T-helper 2 cell treated with Interferon-gamma antibody and Interleukin-4, amounts not matched to agents 5 μg/mL and 100 μg/mL, for 36 hours (primary cell): ENCODE results near the gene PTGR3.
"Not testable (repeated sequence)": the region's sequence is repeated elsewhere in the genome, so short reads cannot be mapped to it uniquely, and the experiment has no call there.

Experiments
- DNase-seq: peaks from one replicate; pipeline ENCODE4 v3.0.0; 2021; ENCODE audit warnings: low spot score
- H3K27ac Mint-ChIP-seq: one replicate; pipeline ENCODE4 v1.8.0; 2021; ENCODE audit warnings: mild to moderate bottlenecking, mixed read lengths
- H3K27me3 Mint-ChIP-seq: one replicate; pipeline ENCODE4 v1.8.0; 2021; ENCODE audit warnings: low read depth, mixed read lengths
- H3K36me3 Mint-ChIP-seq: one replicate; pipeline ENCODE4 v1.8.0; 2021; ENCODE audit warnings: low read depth, mixed read lengths
- H3K4me1 Mint-ChIP-seq: one replicate; pipeline ENCODE4 v1.8.0; 2021; ENCODE audit warnings: low read depth, mixed read lengths
- H3K4me3 Mint-ChIP-seq: one replicate; pipeline ENCODE4 v1.8.0; 2022; ENCODE audit warnings: mild to moderate bottlenecking, moderate library complexity, mixed read lengths
- H3K9me3 Mint-ChIP-seq: one replicate; pipeline ENCODE4 v1.8.0; 2021; ENCODE audit warnings: mixed read lengths

The PTGR3 gene

DNA sequence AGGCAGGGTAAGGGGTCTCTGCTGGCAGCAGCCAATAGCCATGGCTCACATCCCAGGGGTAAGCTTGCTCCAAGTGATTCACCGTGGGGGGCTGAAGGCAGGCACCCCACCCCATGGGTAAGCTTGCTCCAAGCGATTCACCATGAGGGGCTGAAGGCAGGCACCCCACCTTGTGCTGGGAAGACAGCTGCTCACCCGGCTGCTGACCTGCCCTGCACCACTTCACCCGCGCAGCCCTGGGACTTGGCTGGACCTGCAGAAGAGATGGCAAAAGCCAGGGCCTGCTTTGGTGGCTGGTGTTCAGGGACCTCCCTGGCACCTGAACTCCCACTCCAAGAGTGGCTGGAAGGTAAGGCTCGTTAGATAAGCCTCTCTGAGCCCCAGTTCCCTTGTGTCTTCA lies 19.2 kb downstream of the PTGR3 start:
- H3K4me3 Mint-ChIP-seq, result no peak overlapping the region
- no peaks in the 10 kb centered on the region for H3K36me3 Mint-ChIP-seq
- no peak overlapping the region for H3K27ac Mint-ChIP-seq
- no peaks in the 10 kb centered on the region for H3K27me3 Mint-ChIP-seq
- DNase-seq, result no peak
- no peaks in the 10 kb centered on the region for H3K9me3 Mint-ChIP-seq
- no peaks in the 10 kb centered on the region for H3K4me1 Mint-ChIP-seq

- not testable (repeated sequence) for H3K4me1 Mint-ChIP-seq, H3K9me3 Mint-ChIP-seq, DNase-seq, H3K36me3 Mint-ChIP-seq, H3K4me3 Mint-ChIP-seq, H3K27ac Mint-ChIP-seq, H3K27me3 Mint-ChIP-seq
Observed at GRCh38 chr18:75187702-75188101, 21.2 kb downstream of the PTGR3 start.

GRCh38 chr18:75185460-75185859 lies 23.5 kb downstream of the PTGR3 start:
- Mint-ChIP-seq H3K27ac (no peak overlapping the region), H3K4me1 (no peaks in the 10 kb centered on the region), H3K27me3 (peaks cover 10% of the 10 kb centered on the region), H3K9me3 (no peaks in the 10 kb centered on the region), H3K36me3 (no peaks in the 10 kb centered on the region), H3K4me3 (no peak overlapping the region)
- no peak for DNase-seq

GRCh38 chr18:75183973-75184493 lies 24.9 kb downstream of the PTGR3 start:
- Mint-ChIP-seq H3K4me3 (no peak overlapping the region), H3K27ac (no peak overlapping the region), H3K36me3 (no peaks in the 10 kb centered on the region), H3K27me3 (peaks cover 13% of the 10 kb centered on the region), H3K4me1 (no peaks in the 10 kb centered on the region), H3K9me3 (no peaks in the 10 kb centered on the region)
- DNase-seq, result no peak

DNA sequence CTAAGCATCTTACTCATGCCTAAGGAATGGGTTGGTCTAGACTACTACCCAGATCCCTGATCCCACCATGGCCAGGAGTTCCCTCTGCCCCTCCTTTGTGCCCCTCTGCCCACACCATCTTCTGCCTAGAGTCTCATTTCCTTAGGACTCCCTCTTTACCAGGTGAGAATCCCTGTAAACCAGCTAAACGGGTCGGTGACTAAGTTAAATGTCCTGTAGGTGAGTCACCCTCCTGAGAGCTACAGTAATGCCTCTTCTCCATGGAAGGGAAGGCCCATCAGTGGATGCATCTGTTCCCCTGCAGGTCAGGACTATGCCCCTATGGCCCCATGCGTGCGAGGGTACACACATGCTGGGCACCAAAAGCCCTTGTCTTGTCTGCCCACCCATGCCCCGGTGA lies 25.4 kb downstream of the PTGR3 start:
- Mint-ChIP-seq H3K9me3 (no peaks in the 10 kb centered on the region), H3K4me3 (no peak overlapping the region), H3K4me1 (no peaks in the 10 kb centered on the region), H3K27ac (no peak overlapping the region), H3K27me3 (peaks cover 13% of the 10 kb centered on the region), H3K36me3 (no peaks in the 10 kb centered on the region)
- no peak for DNase-seq

DNA sequence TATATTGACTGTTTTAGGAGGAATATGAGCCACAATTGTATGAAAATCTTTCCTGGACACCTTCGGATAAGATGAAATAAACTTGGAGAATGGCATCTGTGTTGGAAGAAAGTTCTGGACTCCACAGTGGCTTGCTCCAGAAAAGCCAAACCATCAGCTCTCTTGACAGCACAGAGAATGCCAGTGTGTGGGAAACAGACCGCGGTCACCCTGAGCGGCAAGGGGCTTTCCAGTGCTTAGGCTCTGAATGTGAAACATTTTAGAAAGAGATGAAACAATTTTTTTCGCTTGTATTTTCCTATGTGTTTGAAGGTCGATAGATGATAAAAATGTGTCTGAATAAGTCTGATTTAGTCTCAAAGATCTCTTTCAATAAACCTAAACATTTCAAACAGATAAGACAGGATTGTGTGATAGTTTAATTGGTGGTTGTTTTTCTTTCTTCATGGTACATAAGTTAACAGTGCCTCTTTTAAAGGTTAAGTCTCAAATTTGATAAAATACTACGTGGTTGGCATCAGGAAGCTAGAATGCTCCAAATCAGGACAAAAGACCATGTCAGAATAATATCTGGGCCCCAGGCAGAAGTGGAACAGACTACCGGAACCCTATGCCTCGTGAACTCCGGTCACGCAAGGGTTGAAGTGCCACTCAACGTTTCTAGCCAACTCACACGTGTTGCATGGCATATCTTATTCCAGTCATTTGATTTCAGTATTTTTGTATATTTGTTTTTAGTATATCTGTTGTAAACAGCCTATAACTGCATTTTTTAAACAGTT lies 28.9 kb downstream of the PTGR3 start:
- Mint-ChIP-seq H3K9me3 (no peaks in the 10 kb centered on the region), H3K4me1 (no peaks in the 10 kb centered on the region), H3K27me3 (peaks cover 13% of the 10 kb centered on the region), H3K4me3 (no peak overlapping the region), H3K27ac (no peak overlapping the region), H3K36me3 (no peaks in the 10 kb centered on the region)
- no peak for DNase-seq

DNA sequence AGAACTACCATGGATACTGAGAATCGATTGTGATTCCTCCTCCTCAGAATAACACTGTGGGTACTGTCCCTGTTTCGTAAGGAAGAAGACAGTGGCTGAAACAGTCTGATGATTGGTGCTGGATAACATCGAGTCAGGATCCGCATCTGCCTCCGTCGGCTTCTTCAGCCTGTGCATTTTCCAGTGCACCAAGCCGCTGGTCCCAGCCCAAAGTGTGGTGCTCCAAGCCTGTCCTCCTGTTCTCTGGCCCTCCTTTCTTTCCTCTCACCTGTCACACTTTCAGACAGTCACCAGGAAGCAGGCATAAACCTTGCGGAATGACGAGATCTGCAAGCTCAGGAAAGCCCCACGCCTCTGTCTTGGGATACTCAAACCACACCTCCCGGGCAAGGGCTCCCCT lies 30.6 kb downstream of the PTGR3 start:
- H3K4me3 Mint-ChIP-seq, result no peak overlapping the region
- H3K4me1 Mint-ChIP-seq, result no peaks in the 10 kb centered on the region
- no peak overlapping the region for H3K27ac Mint-ChIP-seq
- no peaks in the 10 kb centered on the region for H3K36me3 Mint-ChIP-seq
- peaks cover 13% of the 10 kb centered on the region for H3K27me3 Mint-ChIP-seq
- DNase-seq, result no peak
- H3K9me3 Mint-ChIP-seq, result no peaks in the 10 kb centered on the region

- no peak for DNase-seq
- peaks cover 8% of the 10 kb centered on the region for H3K27me3 Mint-ChIP-seq
- H3K27ac Mint-ChIP-seq, result no peak overlapping the region
- H3K9me3 Mint-ChIP-seq, result no peaks in the 10 kb centered on the region
- H3K36me3 Mint-ChIP-seq, result no peaks in the 10 kb centered on the region
- H3K4me1 Mint-ChIP-seq, result no peaks in the 10 kb centered on the region
- H3K4me3 Mint-ChIP-seq, result no peak overlapping the region
Observed at GRCh38 chr18:75176849-75177248, 32.1 kb downstream of the PTGR3 start.

GRCh38 chr18:75173738-75174137 lies 35.2 kb downstream of the PTGR3 start:
- Mint-ChIP-seq H3K27ac (no peak overlapping the region), H3K27me3 (no peaks in the 10 kb centered on the region), H3K4me1 (no peaks in the 10 kb centered on the region), H3K4me3 (no peak overlapping the region), H3K36me3 (no peaks in the 10 kb centered on the region), H3K9me3 (no peaks in the 10 kb centered on the region)
- no peak for DNase-seq

GRCh38 chr18:75173125-75173432 lies 35.9 kb downstream of the PTGR3 start:
- no peak for DNase-seq
- Mint-ChIP-seq H3K27ac (no peak overlapping the region), H3K9me3 (no peaks in the 10 kb centered on the region), H3K36me3 (no peaks in the 10 kb centered on the region), H3K4me1 (no peaks in the 10 kb centered on the region), H3K4me3 (no peak overlapping the region), H3K27me3 (no peaks in the 10 kb centered on the region)

- no peak for DNase-seq
- H3K4me1 Mint-ChIP-seq, result no peaks in the 10 kb centered on the region
- no peaks in the 10 kb centered on the region for H3K27me3 Mint-ChIP-seq
- H3K4me3 Mint-ChIP-seq, result no peak overlapping the region
- no peaks in the 10 kb centered on the region for H3K36me3 Mint-ChIP-seq
- H3K27ac Mint-ChIP-seq, result no peak overlapping the region
- no peaks in the 10 kb centered on the region for H3K9me3 Mint-ChIP-seq
Observed at GRCh38 chr18:75172299-75173124, 36.4 kb downstream of the PTGR3 start.

DNA sequence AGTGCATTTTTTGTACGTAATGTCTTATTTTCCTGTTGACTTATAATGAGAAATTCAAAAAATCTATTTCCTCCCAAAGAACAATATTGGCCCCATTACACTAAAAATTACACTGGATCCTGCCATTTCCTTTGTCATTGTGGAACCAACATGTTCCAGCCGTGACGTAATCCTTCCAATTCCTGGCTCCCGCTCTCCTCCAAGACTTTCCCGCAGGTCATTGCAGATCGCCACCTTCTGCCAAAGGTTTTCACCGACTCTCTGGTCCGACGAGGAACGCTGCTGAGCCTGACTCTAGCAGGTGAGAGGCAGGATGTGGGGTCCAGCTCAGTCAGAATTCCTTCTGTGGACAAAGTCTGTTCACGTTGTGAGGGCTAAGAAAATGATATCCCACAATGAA lies 38.0 kb downstream of the PTGR3 start:
- H3K4me1 Mint-ChIP-seq, result no peaks in the 10 kb centered on the region
- no peak for DNase-seq
- no peaks in the 10 kb centered on the region for H3K36me3 Mint-ChIP-seq
- no peak overlapping the region for H3K27ac Mint-ChIP-seq
- no peak overlapping the region for H3K4me3 Mint-ChIP-seq
- no peaks in the 10 kb centered on the region for H3K27me3 Mint-ChIP-seq
- H3K9me3 Mint-ChIP-seq, result no peaks in the 10 kb centered on the region

GRCh38 chr18:75170022-75170789 lies 38.7 kb downstream of the PTGR3 start:
- H3K9me3 Mint-ChIP-seq, result no peaks in the 10 kb centered on the region
- H3K27ac Mint-ChIP-seq, result no peak overlapping the region
- no peaks in the 10 kb centered on the region for H3K27me3 Mint-ChIP-seq
- no peaks in the 10 kb centered on the region for H3K36me3 Mint-ChIP-seq
- H3K4me3 Mint-ChIP-seq, result no peak overlapping the region
- no peaks in the 10 kb centered on the region for H3K4me1 Mint-ChIP-seq
- no peak for DNase-seq

- Mint-ChIP-seq H3K4me3 (no peak overlapping the region), H3K27ac (no peak overlapping the region), H3K4me1 (no peaks in the 10 kb centered on the region), H3K36me3 (no peaks in the 10 kb centered on the region), H3K9me3 (no peaks in the 10 kb centered on the region), H3K27me3 (no peaks in the 10 kb centered on the region)
- no peak for DNase-seq
Observed at GRCh38 chr18:75169411-75169810, 39.5 kb downstream of the PTGR3 start.
